Epithelial cell of esophagus (primary cell): ENCODE results near the gene EXOC6.

ENCODE experiments used
- DNase-seq: peaks from one replicate; pipeline ENCODE4 v3.0.0; 2010; ENCODE audit warnings: low read depth
- H3K4me3 ChIP-seq: 2 replicates; pipeline ENCODE4 v1.5.1; 2011; ENCODE audit warnings: mild to moderate bottlenecking, low read length, control low read depth
- TF ChIP-seq, protein P1 (sequence below): IDR thresholded peaks from 2 replicates; pipeline ENCODE4 v1.5.1; 2011; ENCODE audit warnings: low read depth, mild to moderate bottlenecking, low read length, control low read depth, inconsistent platforms; ENCODE audit not compliant: insufficient read depth; ENCODE audit errors: missing control alignments

EXOC6 gene

GRCh38 chr10:93077860-93078337 is 229.6 kb downstream of the EXOC6 start:
- TF ChIP-seq, protein P1, sequence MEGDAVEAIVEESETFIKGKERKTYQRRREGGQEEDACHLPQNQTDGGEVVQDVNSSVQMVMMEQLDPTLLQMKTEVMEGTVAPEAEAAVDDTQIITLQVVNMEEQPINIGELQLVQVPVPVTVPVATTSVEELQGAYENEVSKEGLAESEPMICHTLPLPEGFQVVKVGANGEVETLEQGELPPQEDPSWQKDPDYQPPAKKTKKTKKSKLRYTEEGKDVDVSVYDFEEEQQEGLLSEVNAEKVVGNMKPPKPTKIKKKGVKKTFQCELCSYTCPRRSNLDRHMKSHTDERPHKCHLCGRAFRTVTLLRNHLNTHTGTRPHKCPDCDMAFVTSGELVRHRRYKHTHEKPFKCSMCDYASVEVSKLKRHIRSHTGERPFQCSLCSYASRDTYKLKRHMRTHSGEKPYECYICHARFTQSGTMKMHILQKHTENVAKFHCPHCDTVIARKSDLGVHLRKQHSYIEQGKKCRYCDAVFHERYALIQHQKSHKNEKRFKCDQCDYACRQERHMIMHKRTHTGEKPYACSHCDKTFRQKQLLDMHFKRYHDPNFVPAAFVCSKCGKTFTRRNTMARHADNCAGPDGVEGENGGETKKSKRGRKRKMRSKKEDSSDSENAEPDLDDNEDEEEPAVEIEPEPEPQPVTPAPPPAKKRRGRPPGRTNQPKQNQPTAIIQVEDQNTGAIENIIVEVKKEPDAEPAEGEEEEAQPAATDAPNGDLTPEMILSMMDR = no peak
- no peak for DNase-seq
- H3K4me3 ChIP-seq = no peak overlapping the region

- H3K4me3 ChIP-seq = no peak overlapping the region
- TF ChIP-seq, protein P1 = no peak
- DNase-seq = no peak
These were observed 231.5 kb downstream of the EXOC6 start for GRCh38 chr10:93079663-93080349.

DNA sequence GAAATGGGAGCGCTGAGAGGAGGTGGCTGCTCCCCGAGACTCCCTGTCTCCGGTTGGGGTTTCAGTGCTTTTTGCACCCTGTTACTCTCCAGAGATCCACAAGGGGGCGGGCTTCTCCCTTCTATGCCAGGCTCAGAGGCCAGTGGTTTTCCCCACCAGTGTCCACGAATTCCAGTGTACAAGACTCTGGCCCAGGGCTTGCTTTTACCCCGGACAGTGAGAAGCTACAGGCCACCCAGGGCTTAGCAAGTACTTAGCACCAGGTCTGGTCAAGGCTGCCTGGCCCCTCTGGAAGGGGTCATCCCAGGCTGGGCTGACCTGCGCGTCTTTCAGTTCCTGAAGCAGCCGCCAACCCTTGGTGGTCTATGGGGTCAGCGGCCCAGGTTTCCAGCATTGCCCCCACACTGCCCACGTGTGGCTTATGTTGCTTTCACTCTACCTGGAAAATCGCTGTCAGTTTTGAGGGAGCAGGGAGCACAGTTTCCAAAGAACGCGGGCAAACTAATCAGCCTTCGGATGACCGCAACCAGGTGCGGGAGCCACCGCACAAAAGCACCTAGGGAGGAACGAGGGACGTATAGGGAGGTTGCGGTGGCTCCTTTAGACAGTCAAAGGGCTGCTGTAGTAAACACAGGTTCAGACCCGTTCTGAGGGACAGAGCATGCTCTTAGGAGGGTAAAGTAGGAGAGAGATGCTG is 232.2 kb downstream of the EXOC6 start:
- DNase-seq = peak; percentile 48
- TF ChIP-seq, protein P1 = peak; percentile 83
- H3K4me3 ChIP-seq = no peak overlapping the region

- no peak for DNase-seq
- no peak overlapping the region for H3K4me3 ChIP-seq
- TF ChIP-seq, protein P1 = no peak
These were observed 233.0 kb downstream of the EXOC6 start for GRCh38 chr10:93081318-93081717.

- no peak for DNase-seq
- TF ChIP-seq, protein P1 = no peak
- no peak overlapping the region for H3K4me3 ChIP-seq
These were observed 233.5 kb downstream of the EXOC6 start for GRCh38 chr10:93081834-93082233.

DNA sequence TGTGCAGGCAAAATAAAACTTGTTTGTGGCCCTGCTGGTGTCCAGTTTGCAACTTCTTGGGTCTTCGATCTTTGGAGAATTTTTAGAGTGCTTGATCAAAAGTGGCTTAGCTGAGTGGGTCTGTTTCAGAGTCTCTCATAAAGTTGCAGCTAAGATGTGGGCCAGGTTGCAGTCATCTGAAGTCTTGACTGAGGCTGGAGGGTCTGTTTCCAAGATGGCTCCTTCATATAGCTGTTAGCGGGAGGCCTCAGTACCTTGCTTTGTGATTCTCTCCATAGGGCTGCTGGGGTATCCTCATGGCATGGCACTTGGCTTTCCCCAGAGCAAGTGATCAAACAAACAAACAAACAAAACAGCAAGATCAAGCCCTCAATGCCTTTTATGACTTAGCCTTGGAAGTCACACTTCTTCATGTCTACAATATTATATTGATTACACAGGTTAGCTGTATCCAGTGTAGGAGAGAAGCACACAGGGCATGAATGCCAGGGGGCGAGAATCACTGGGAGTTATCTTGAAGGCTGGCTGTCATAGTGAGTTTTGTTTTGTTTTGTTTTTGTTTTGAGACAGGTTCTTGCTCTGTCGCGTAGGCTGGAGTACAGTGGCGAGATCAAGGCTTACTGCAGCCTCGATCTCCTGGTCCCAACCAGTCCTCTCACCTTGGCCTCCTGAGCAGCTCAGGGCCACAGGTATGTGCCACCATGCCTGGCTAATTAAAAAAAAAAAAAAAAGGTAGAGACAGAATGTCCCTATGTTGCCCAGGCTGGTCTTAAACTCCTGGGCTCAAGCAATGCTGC is 235.6 kb downstream of the EXOC6 start:
- DNase-seq = no peak
- TF ChIP-seq, protein P1 = no peak
- no peak overlapping the region for H3K4me3 ChIP-seq
